HepG2 (cell line): ENCODE results near the gene DCUN1D2. TPM values are rescaled to one million over a fixed set of nuclear protein-coding genes. Genes with fewer than 3 reads are reported as not detected.

Experiments
- ELF3 ChIP-seq: IDR thresholded peaks from 2 replicates; pipeline ENCODE4 v1.6.1; 2016; ENCODE audit warnings: missing genetic modification reagents, missing compliant biosample characterization
- GATAD2A ChIP-seq: IDR thresholded peaks from 2 replicates; pipeline ENCODE4 v1.6.1; 2016
- HIC2 ChIP-seq: sonication (generic); formaldehyde crosslinking; IDR thresholded peaks from 2 replicates; pipeline ENCODE4 v1.9.0; 2022; ENCODE audit warnings: low read depth, missing genetic modification reagents
- JUN ChIP-seq: sonication (generic); formaldehyde crosslinking; IDR thresholded peaks from 2 replicates; pipeline ENCODE4 v1.4.0; 2020; ENCODE audit warnings: mild to moderate bottlenecking, missing genetic modification reagents
- KAT8 ChIP-seq: IDR thresholded peaks from 2 replicates; pipeline ENCODE4 v1.6.1; 2016; ENCODE audit warnings: missing genetic modification reagents, missing compliant biosample characterization
- MEIS1 ChIP-seq: sonication (generic); formaldehyde crosslinking; IDR thresholded peaks from 2 replicates; pipeline ENCODE4 v1.9.0; 2021; ENCODE audit warnings: mild to moderate bottlenecking, missing genetic modification reagents, moderate library complexity, borderline replicate concordance
- TOE1 ChIP-seq: sonication (generic); formaldehyde crosslinking; IDR thresholded peaks from 2 replicates; pipeline ENCODE4 v1.4.0; 2020; ENCODE audit warnings: mild to moderate bottlenecking, missing genetic modification reagents
- ZBTB25 ChIP-seq: IDR thresholded peaks from 2 replicates; pipeline ENCODE4 v1.6.1; 2018; ENCODE audit warnings: missing genetic modification reagents
- ZBTB44 ChIP-seq: sonication (generic); formaldehyde crosslinking; IDR thresholded peaks from 2 replicates; pipeline ENCODE4 v1.4.0; 2020; ENCODE audit warnings: missing genetic modification reagents
- ZEB1 ChIP-seq: IDR thresholded peaks from 2 replicates; pipeline ENCODE4 v1.6.1; 2012; ENCODE audit warnings: mild to moderate bottlenecking, low read depth, inconsistent platforms; ENCODE audit not compliant: insufficient replicate concordance
- ZFAT ChIP-seq: sonication (generic); formaldehyde crosslinking; conservative IDR thresholded peaks from 2 replicates; pipeline ENCODE4 v1.8.1; 2023; ENCODE audit warnings: missing genetic modification reagents, inconsistent platforms
- ZNF121 ChIP-seq: sonication (generic); formaldehyde crosslinking; IDR thresholded peaks from 2 replicates; pipeline ENCODE4 v1.5.0; 2020; ENCODE audit warnings: mild to moderate bottlenecking, missing genetic modification reagents
- ZNF225 ChIP-seq: sonication (generic); formaldehyde crosslinking; IDR thresholded peaks from 2 replicates; pipeline ENCODE4 v1.4.0; 2020; ENCODE audit warnings: mild to moderate bottlenecking, missing genetic modification reagents
- ZNF30 ChIP-seq: sonication (generic); formaldehyde crosslinking; IDR thresholded peaks from 2 replicates; pipeline ENCODE4 v1.5.0; 2020; ENCODE audit warnings: mild to moderate bottlenecking, missing genetic modification reagents
- ZNF510 ChIP-seq: sonication (generic); formaldehyde crosslinking; IDR thresholded peaks from 2 replicates; pipeline ENCODE4 v1.4.0; 2020; ENCODE audit warnings: low read depth, mild to moderate bottlenecking, missing genetic modification reagents
- ZNF549 ChIP-seq: sonication (generic); formaldehyde crosslinking; IDR thresholded peaks from 2 replicates; pipeline ENCODE4 v1.5.0; 2020; ENCODE audit warnings: missing genetic modification reagents
- ZNF605 ChIP-seq: sonication (generic); formaldehyde crosslinking; IDR thresholded peaks from 2 replicates; pipeline ENCODE4 v1.8.0; 2022; ENCODE audit warnings: mild to moderate bottlenecking, missing genetic modification reagents
- ZNF619 ChIP-seq: sonication (generic); formaldehyde crosslinking; IDR thresholded peaks from 2 replicates; pipeline ENCODE4 v1.4.0; 2020; ENCODE audit warnings: mild to moderate bottlenecking, missing genetic modification reagents
- ZSCAN5A ChIP-seq: sonication (generic); formaldehyde crosslinking; IDR thresholded peaks from 2 replicates; pipeline ENCODE4 v1.8.0; 2022; ENCODE audit warnings: mild to moderate bottlenecking, missing genetic modification reagents, borderline replicate concordance
- ZSCAN9 ChIP-seq: IDR thresholded peaks from 2 replicates; pipeline ENCODE4 v1.6.1; 2016; ENCODE audit warnings: borderline replicate concordance
- polyA plus RNA-seq, 8 experiments: library from polyadenylated mRNA; depleted of rRNA in 3 of 8; stranded (reverse) in 7 of 8; unstranded in 1 of 8; fragments of >200 nt; fragmentation: Illumina TruSeq in 4 of 8; extraction: Trizol in 4 of 8; gene quantifications; 2 replicates each; pipeline versions ENCODE4 v1.2.1 to v1.2.3, GENCODE V29; 2011 to 2016; ENCODE audit warnings: low read depth in 4 of 8, missing spikeins in 1 of 8, mixed read lengths in 1 of 8; ENCODE audit not compliant: insufficient read depth in 1 of 8
- total RNA-seq, 5 experiments: library from RNA; depleted of rRNA; stranded (reverse); fragments of >200 nt; fragmentation: Illumina TruSeq; extraction: Trizol; gene quantifications; 2 replicates each; pipeline ENCODE4 v1.2.3, GENCODE V29; 2016; ENCODE audit warnings: low read depth in 1 of 5

The DCUN1D2 gene
- total and polyA plus RNA-seq, 2 of the 13 experiments (the other 11 are each of a cell fraction or from before 2014, with no cell fraction given), result 9.1 to 9.6 TPM

- TF ChIP-seq HIC2 (no peak), ZBTB25 (CRISPR knock-in tag) (0 out of 2 replicates have a peak, but pooled peaks have one; percentile 24), ZNF619 (CRISPR knock-in tag) (no peak), MEIS1 (CRISPR knock-in tag) (no peak), ZNF605 (no peak), ZNF510 (no peak), ELF3 (CRISPR knock-in tag) (peak; percentile 26; the same call in 1 of the 2 replicates), ZSCAN9 (CRISPR knock-in tag) (no peak), JUN (peak; percentile 90), TOE1 (no peak), ZNF30 (CRISPR knock-in tag) (no peak), ZFAT (CRISPR knock-in tag) (no peak), ZSCAN5A (CRISPR knock-in tag) (no peak), ZNF549 (CRISPR knock-in tag) (no peak), KAT8 (CRISPR knock-in tag) (peak; percentile 43; the same call in 1 of the 2 replicates), GATAD2A (CRISPR knock-in tag) (peak; percentile 89), ZNF225 (CRISPR knock-in tag) (no peak), ZEB1 (no peak), ZNF121 (no peak), ZBTB44 (CRISPR knock-in tag) (no peak)
- TF ChIP-seq, all 625 proteins: peak for 82
Measured at GRCh38 chr13:113493315-113493951, 2.9 kb upstream of the DCUN1D2 start (continued).
